G401 (cell line): ENCODE data around the gene LINGO1. TPM values are rescaled to one million over a fixed set of nuclear protein-coding genes. Genes with fewer than 3 reads are reported as not detected.

Experiments
- DNase-seq: peaks from one replicate; pipeline ENCODE4 v3.0.0-alpha.2; 2015; ENCODE audit warnings: low spot score
- in situ Hi-C: cut with HindIII; loops from 2 replicates; pipeline ENCODE4 v1.10.0; 2016; ENCODE audit warnings: low sequenced_read_pairs, mixed read lengths
- total RNA-seq: library from RNA; depleted of rRNA; stranded (reverse); fragments of >200 nt; shearing (Covaris generic); gene quantifications from 2 replicates; pipeline ENCODE4 v1.2.3, GENCODE V29; 2014; rRNA removed

The LINGO1 gene
- total RNA-seq, 1 experiment from 2014 or later = 8.8 TPM

- in situ Hi-C loops = no loop called here
- no peak for DNase-seq
Measured at GRCh38 chr15:77563623-77564156, 69.0 kb downstream of the LINGO1 start.

Other genes with a start within 250 kb of the LINGO1 start
- gene PEAK1, start 212.8 kb downstream of the LINGO1 start, total RNA-seq = 13.2 and 14.3 TPM in 2 replicates
- gene HMG20A, start 212.0 kb downstream of the LINGO1 start, total RNA-seq = 8.6 and 9.8 TPM in 2 replicates